ENCODE measurements around the gene RNF25.
"Not testable (repeated sequence)": the region's sequence is repeated elsewhere in the genome, so short reads cannot be mapped to it uniquely, and the experiment has no call there.

The RNF25 gene

GRCh38 chr2:218687400-218688060, 15.7 kb upstream of the RNF25 start:
- DNase-seq (ENCODE audit: low spot score): peak; percentile 41
- in situ Hi-C loops (cut with MboI; ENCODE audit: low sequenced_read_pairs, unreplicated experiment): not testable (repeated sequence)
- TF ChIP-seq, protein P1, sequence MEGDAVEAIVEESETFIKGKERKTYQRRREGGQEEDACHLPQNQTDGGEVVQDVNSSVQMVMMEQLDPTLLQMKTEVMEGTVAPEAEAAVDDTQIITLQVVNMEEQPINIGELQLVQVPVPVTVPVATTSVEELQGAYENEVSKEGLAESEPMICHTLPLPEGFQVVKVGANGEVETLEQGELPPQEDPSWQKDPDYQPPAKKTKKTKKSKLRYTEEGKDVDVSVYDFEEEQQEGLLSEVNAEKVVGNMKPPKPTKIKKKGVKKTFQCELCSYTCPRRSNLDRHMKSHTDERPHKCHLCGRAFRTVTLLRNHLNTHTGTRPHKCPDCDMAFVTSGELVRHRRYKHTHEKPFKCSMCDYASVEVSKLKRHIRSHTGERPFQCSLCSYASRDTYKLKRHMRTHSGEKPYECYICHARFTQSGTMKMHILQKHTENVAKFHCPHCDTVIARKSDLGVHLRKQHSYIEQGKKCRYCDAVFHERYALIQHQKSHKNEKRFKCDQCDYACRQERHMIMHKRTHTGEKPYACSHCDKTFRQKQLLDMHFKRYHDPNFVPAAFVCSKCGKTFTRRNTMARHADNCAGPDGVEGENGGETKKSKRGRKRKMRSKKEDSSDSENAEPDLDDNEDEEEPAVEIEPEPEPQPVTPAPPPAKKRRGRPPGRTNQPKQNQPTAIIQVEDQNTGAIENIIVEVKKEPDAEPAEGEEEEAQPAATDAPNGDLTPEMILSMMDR (IDR thresholded peaks at IDR 0.05; ENCODE audit: borderline replicate concordance, control extremely low read depth, extremely low read depth, insufficient read depth, missing control alignments): peak; percentile 33

- DNase-seq (ENCODE audit: low spot score): no peak
- TF ChIP-seq, protein P1 (IDR thresholded peaks at IDR 0.05; ENCODE audit: borderline replicate concordance, control extremely low read depth, extremely low read depth, insufficient read depth, missing control alignments): no peak
- in situ Hi-C loops (cut with MboI; ENCODE audit: low sequenced_read_pairs, unreplicated experiment): no loop called here
Measured at GRCh38 chr2:218680061-218680460, 8.3 kb upstream of the RNF25 start.

DNA sequence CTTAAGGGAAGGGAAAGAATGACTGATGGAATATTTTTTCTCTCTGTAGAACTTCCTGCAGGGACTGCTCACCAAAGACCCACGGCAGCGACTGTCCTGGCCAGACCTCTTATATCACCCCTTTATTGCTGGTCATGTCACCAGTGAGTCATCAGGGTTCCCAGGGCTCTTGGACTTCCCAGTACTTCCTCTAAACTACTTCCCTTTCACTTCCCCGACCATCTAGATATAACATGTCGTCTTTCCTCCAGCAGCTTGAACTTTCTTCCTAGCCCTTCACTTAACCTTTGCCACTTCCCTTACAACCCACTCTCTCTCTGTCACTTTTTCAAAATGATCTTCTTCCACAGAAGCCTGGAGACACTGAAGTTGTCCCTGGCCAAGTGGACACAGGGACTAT, 7.3 kb upstream of the RNF25 start:
- TF ChIP-seq, protein P1 (IDR thresholded peaks at IDR 0.05; ENCODE audit: borderline replicate concordance, control extremely low read depth, extremely low read depth, insufficient read depth, missing control alignments): no peak
- in situ Hi-C loops (cut with MboI; ENCODE audit: low sequenced_read_pairs, unreplicated experiment): no loop called here
- DNase-seq (ENCODE audit: low spot score): no peak

GRCh38 chr2:218671097-218671653, 627 bp downstream of the RNF25 start:
- DNase-seq (ENCODE audit: low spot score): no peak
- TF ChIP-seq, protein P1 (IDR thresholded peaks at IDR 0.05; ENCODE audit: borderline replicate concordance, control extremely low read depth, extremely low read depth, insufficient read depth, missing control alignments): no peak
- in situ Hi-C loops (cut with MboI; ENCODE audit: low sequenced_read_pairs, unreplicated experiment): no loop called here

GRCh38 chr2:218664653-218665052, 7.1 kb downstream of the RNF25 start:
- in situ Hi-C loops (cut with MboI; ENCODE audit: low sequenced_read_pairs, unreplicated experiment): no loop called here
- TF ChIP-seq, protein P1 (IDR thresholded peaks at IDR 0.05; ENCODE audit: borderline replicate concordance, control extremely low read depth, extremely low read depth, insufficient read depth, missing control alignments): no peak

DNA sequence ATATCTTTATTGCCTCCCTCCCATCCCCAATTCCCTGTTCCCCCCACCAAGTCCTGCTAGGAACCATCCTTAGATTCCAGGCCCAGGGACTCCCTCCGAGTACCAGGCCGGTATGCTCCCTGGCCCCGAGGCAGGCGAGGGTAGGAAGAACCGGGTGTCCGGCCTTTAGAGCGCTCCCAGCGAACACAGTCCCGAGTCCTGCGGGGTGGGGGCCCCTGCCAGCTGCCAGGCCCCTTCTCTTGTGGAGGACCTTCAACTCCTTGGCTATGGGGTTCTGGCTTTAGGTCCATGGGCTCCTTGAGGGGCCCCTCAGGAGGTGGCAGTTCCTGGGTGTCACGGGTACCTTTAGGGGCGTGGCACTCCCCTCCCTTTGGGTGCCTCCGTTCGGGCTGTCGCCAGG, 7.9 kb downstream of the RNF25 start:
- in situ Hi-C loops (cut with MboI; ENCODE audit: low sequenced_read_pairs, unreplicated experiment): no loop called here
- TF ChIP-seq, protein P1 (IDR thresholded peaks at IDR 0.05; ENCODE audit: borderline replicate concordance, control extremely low read depth, extremely low read depth, insufficient read depth, missing control alignments): no peak
- DNase-seq (ENCODE audit: low spot score): no peak

More at GRCh38 chr2:218664653-218665052, 7.1 kb downstream of the RNF25 start:
- DNase-seq (ENCODE audit: low spot score): no peak
